Activated B cell treated with CpG ODN at 0.5 μM for 24 hours (primary cell): ENCODE data around the gene RSPH6A. TPM values are rescaled to one million over a fixed set of nuclear protein-coding genes. Genes with fewer than 3 reads are reported as not detected.

Experiments
- ATAC-seq: fragments of 200-7000 bp; cut with Tn5 transposase; one replicate; pipeline ENCODE4 v1.10.0; 2021; ENCODE audit warnings: low read depth, mild to moderate bottlenecking, moderate library complexity
- CTCF ChIA-PET: fragments of 350-600 bp; sonication (Branson Sonifier 250); formaldehyde crosslinking; loops from one replicate; lab custom pipeline; 2021; ENCODE audit warnings: antibody characterized with exemption; lab: Charles Lee
- POLR2A ChIA-PET: fragments of 350-600 bp; sonication (Branson Sonifier 250); formaldehyde crosslinking; loops from one replicate; lab custom pipeline; 2021; ENCODE audit warnings: antibody characterized with exemption; lab: Charles Lee
- DNase-seq: peaks from one replicate; pipeline ENCODE4 v3.0.0; 2022
- H3K27ac Mint-ChIP-seq: one replicate; pipeline ENCODE4 v1.8.0; 2020; ENCODE audit warnings: mixed read lengths
- H3K27me3 Mint-ChIP-seq: one replicate; pipeline ENCODE4 v1.8.0; 2021; ENCODE audit warnings: mixed read lengths
- H3K36me3 Mint-ChIP-seq: one replicate; pipeline ENCODE4 v1.8.0; 2021; ENCODE audit warnings: low read depth, mixed read lengths
- H3K4me1 Mint-ChIP-seq: one replicate; pipeline ENCODE4 v1.8.0; 2021; ENCODE audit warnings: mixed read lengths
- H3K4me3 Mint-ChIP-seq: one replicate; pipeline ENCODE4 v1.8.0; 2020; ENCODE audit warnings: mild to moderate bottlenecking, mixed read lengths
- H3K9me3 Mint-ChIP-seq: one replicate; pipeline ENCODE4 v1.8.0; 2020; ENCODE audit warnings: mixed read lengths
- CTCF ChIP-seq: fragments of 200-600 bp; IDR thresholded peaks from one replicate; pipeline ENCODE4 v1.8.0; 2022; ENCODE audit warnings: antibody characterized with exemption, mild to moderate bottlenecking
- intact Hi-C: fragments of 100-400 bp; cut with micrococcal nuclease; formaldehyde crosslinking; loops from one replicate; pipeline ENCODE4 v1.15.1; 2024
- total RNA-seq: library from RNA; stranded (reverse); gene quantifications from 2 replicates; pipeline ENCODE4 v1.2.3, GENCODE V29; 2022

Gene RSPH6A
- total RNA-seq, 1 donor from 2014 or later = 0.51 TPM

- no peak for TF ChIP-seq CTCF
- no peak overlapping the region for H3K27ac Mint-ChIP-seq
- ChIA-PET CTCF (no interaction called here), POLR2A (interaction anchor here (1.0 kb wide), 1 partner anchor 17 kb away, joined by 3 read pairs; no protein-coding TSS in a partner anchor)
- peaks cover 45% of the 10 kb centered on the region for H3K36me3 Mint-ChIP-seq
- ATAC-seq (no peak), DNase-seq (no peak)
- peaks cover 11% of the 10 kb centered on the region for H3K4me1 Mint-ChIP-seq
- H3K27me3 Mint-ChIP-seq = no peaks in the 10 kb centered on the region
- H3K9me3 Mint-ChIP-seq = no peaks in the 10 kb centered on the region
- intact Hi-C loops = no loop called here
- H3K4me3 Mint-ChIP-seq = no peak overlapping the region
These were observed 28.6 kb downstream of the RSPH6A start for GRCh38 chr19:45786533-45786894.

- no peak for ATAC-seq
- DNase-seq = no peak
- Mint-ChIP-seq H3K9me3 (no peaks in the 10 kb centered on the region), H3K4me3 (no peak overlapping the region), H3K36me3 (peaks cover 44% of the 10 kb centered on the region), H3K27ac (no peak overlapping the region), H3K27me3 (no peaks in the 10 kb centered on the region), H3K4me1 (peaks cover 8% of the 10 kb centered on the region)
- CTCF ChIA-PET = no interaction called here
- intact Hi-C loops = no loop called here
- POLR2A ChIA-PET = interaction anchor here (1.0 kb wide), 1 partner anchor 16 kb away, joined by 3 read pairs; no protein-coding TSS in a partner anchor
- no peak for TF ChIP-seq CTCF
These were observed 29.2 kb downstream of the RSPH6A start for GRCh38 chr19:45785781-45786532.

GRCh38 chr19:45785097-45785496 is 30.0 kb downstream of the RSPH6A start:
- Mint-ChIP-seq H3K4me1 (peaks cover 8% of the 10 kb centered on the region), H3K9me3 (no peaks in the 10 kb centered on the region), H3K27ac (no peak overlapping the region), H3K36me3 (peaks cover 39% of the 10 kb centered on the region), H3K27me3 (no peaks in the 10 kb centered on the region), H3K4me3 (no peak overlapping the region)
- no peak for TF ChIP-seq CTCF
- DNase-seq (no peak), ATAC-seq (no peak)
- intact Hi-C loops = no loop called here
- CTCF ChIA-PET = no interaction called here
- POLR2A ChIA-PET = no interaction called here

- ChIA-PET CTCF (no interaction called here), POLR2A (no interaction called here)
- intact Hi-C loops = no loop called here
- Mint-ChIP-seq H3K27me3 (peaks cover 3% of the 10 kb centered on the region), H3K27ac (no peak overlapping the region), H3K4me1 (peaks cover 18% of the 10 kb centered on the region), H3K9me3 (no peaks in the 10 kb centered on the region), H3K36me3 (peaks cover 32% of the 10 kb centered on the region), H3K4me3 (no peak overlapping the region)
- TF ChIP-seq CTCF = no peak
- DNase-seq (no peak), ATAC-seq (no peak)
These were observed 31.0 kb downstream of the RSPH6A start for GRCh38 chr19:45784096-45784495.

- intact Hi-C loops = no loop called here
- peaks cover 22% of the 10 kb centered on the region for H3K36me3 Mint-ChIP-seq
- no peak for ATAC-seq
- H3K4me3 Mint-ChIP-seq = no peak overlapping the region
- H3K27me3 Mint-ChIP-seq = peaks cover 4% of the 10 kb centered on the region
- no peak overlapping the region for H3K27ac Mint-ChIP-seq
- DNase-seq = no peak
- CTCF ChIA-PET = no interaction called here
- H3K9me3 Mint-ChIP-seq = no peaks in the 10 kb centered on the region
- H3K4me1 Mint-ChIP-seq = peaks cover 26% of the 10 kb centered on the region
- TF ChIP-seq CTCF = no peak
- POLR2A ChIA-PET = interaction anchor here (0.6 to 1.1 kb wide), 7 partner anchors 10 to 413 kb away, joined by 4 to 8 read pairs (median 4); partner anchors contain the start of gene DMWD
These were observed 32.0 kb downstream of the RSPH6A start for GRCh38 chr19:45782820-45783785.
